Left colon (tissue), 2 donors: ENCODE results near the gene ADARB1. TPM values are rescaled to one million over a fixed set of nuclear protein-coding genes. Genes with fewer than 3 reads are reported as not detected.

Source experiments
- ATAC-seq: fragments of 200-7000 bp; cut with Tn5 transposase; one replicate; pipeline ENCODE4 v1.9.1; 2020; ENCODE audit warnings: mild to moderate bottlenecking, moderate library complexity
- DNase-seq, 2 donors: peaks; one replicate each; pipeline ENCODE4 v3.0.0-alpha.2; 2020
- intact Hi-C, 2 donors: fragments of 100-400 bp; cut with DNase I in 1 of 2; cut with micrococcal nuclease in 1 of 2; formaldehyde crosslinking; loops; one replicate each; pipeline versions ENCODE4 v1.11.2 to v1.14.0; 2022; cut with DNase I, micrococcal nuclease
- total RNA-seq, 2 donors: library from RNA; stranded (reverse); fragmentation: NEBNext Ultra II Directional; extraction: Animal tissue kit (Norgen Biotek cat#: 25700); gene quantifications; one replicate each; pipeline ENCODE4 v1.2.1, GENCODE V29; 2021
- donor health status: DM: no; HTN: no; CAD: no.
- donor health status: DM: yes; HTN: yes; CAD: no.

The ADARB1 gene
- total RNA-seq, 2 donors from 2014 or later: 6.9 to 12.4 TPM

- intact Hi-C loops: no loop called here
- ATAC-seq: no peak
- DNase-seq: no peak
These were observed 33.8 kb downstream of the ADARB1 start for GRCh38 chr21:45108034-45108790.

- DNase-seq: no peak
- intact Hi-C loops: no loop called here
- no peak for ATAC-seq
These were observed 34.7 kb downstream of the ADARB1 start for GRCh38 chr21:45108808-45109781.

GRCh38 chr21:45109831-45110492, 35.6 kb downstream of the ADARB1 start:
- no peak for ATAC-seq
- intact Hi-C loops: no loop called here
- DNase-seq: no peak

- ATAC-seq: no peak
- intact Hi-C loops: no loop called here
- no peak for DNase-seq
These were observed 36.7 kb downstream of the ADARB1 start for GRCh38 chr21:45110873-45111624.

- DNase-seq (no peak), ATAC-seq (no peak)
- intact Hi-C loops: no loop called here
These were observed 37.3 kb downstream of the ADARB1 start for GRCh38 chr21:45111703-45112102.

- DNase-seq (no peak), ATAC-seq (no peak)
- intact Hi-C loops: no loop called here
These were observed 38.0 kb downstream of the ADARB1 start for GRCh38 chr21:45112371-45112770.

GRCh38 chr21:45113543-45113942, 39.2 kb downstream of the ADARB1 start:
- intact Hi-C loops: no loop called here
- ATAC-seq (no peak), DNase-seq (no peak)

GRCh38 chr21:45114072-45114471, 39.7 kb downstream of the ADARB1 start:
- intact Hi-C loops: no loop called here
- DNase-seq (no peak), ATAC-seq (no peak)

- intact Hi-C loops: no loop called here
- DNase-seq (no peak), ATAC-seq (no peak)
These were observed 40.1 kb downstream of the ADARB1 start for GRCh38 chr21:45114475-45114874.

- intact Hi-C loops: no loop called here
- DNase-seq: no peak
- no peak for ATAC-seq
These were observed 40.8 kb downstream of the ADARB1 start for GRCh38 chr21:45115141-45115540.

GRCh38 chr21:45116066-45116465, 41.7 kb downstream of the ADARB1 start:
- no peak for ATAC-seq
- intact Hi-C loops: no loop called here
- no peak for DNase-seq

GRCh38 chr21:45117314-45117713, 42.9 kb downstream of the ADARB1 start:
- intact Hi-C loops: no loop called here
- DNase-seq (no peak), ATAC-seq (no peak)

GRCh38 chr21:45118099-45118498, 43.7 kb downstream of the ADARB1 start:
- DNase-seq: no peak
- intact Hi-C loops: no loop called here
- no peak for ATAC-seq

- DNase-seq (no peak), ATAC-seq (no peak)
- intact Hi-C loops: no loop called here
These were observed 45.4 kb downstream of the ADARB1 start for GRCh38 chr21:45119812-45120211.

- DNase-seq (no peak), ATAC-seq (peak; percentile 71)
- intact Hi-C loops: no loop called here
These were observed 46.6 kb downstream of the ADARB1 start for GRCh38 chr21:45120975-45121374.

- no peak for DNase-seq
- no peak for ATAC-seq
- intact Hi-C loops: no loop called here
These were observed 47.6 kb downstream of the ADARB1 start for GRCh38 chr21:45122030-45122429.

- DNase-seq (no peak), ATAC-seq (no peak)
- intact Hi-C loops: no loop called here
These were observed 48.2 kb downstream of the ADARB1 start for GRCh38 chr21:45122432-45123132.

- intact Hi-C loops: no loop called here
- DNase-seq: no peak
- ATAC-seq: no peak
These were observed 49.1 kb downstream of the ADARB1 start for GRCh38 chr21:45123440-45123839.
